Endothelial cell of umbilical vein (primary cell): Measurements from ENCODE around the gene CLIP4.

ENCODE experiments used
- EZH2 ChIP-seq: IDR thresholded peaks from 2 replicates; pipeline ENCODE4 v1.6.1; 2012; ENCODE audit warnings: borderline replicate concordance, low read depth, mild to moderate bottlenecking, moderate library complexity, low read length, inconsistent platforms; ENCODE audit not compliant: severe bottlenecking
- FOS ChIP-seq: IDR thresholded peaks from 2 replicates; pipeline ENCODE4 v1.6.1; 2011; ENCODE audit warnings: mild to moderate bottlenecking, low read length, moderate library complexity, borderline replicate concordance; ENCODE audit not compliant: insufficient read depth
- GATA2 ChIP-seq: IDR thresholded peaks from 2 replicates; pipeline ENCODE4 v1.7.0; 2011; ENCODE audit warnings: low read depth, mild to moderate bottlenecking, moderate library complexity, mixed read lengths, low read length; ENCODE audit not compliant: insufficient read length, insufficient read depth
- JUN ChIP-seq: IDR thresholded peaks from 2 replicates; pipeline ENCODE4 v1.6.1; 2011; ENCODE audit warnings: borderline replicate concordance, low read depth; ENCODE audit not compliant: insufficient read length, insufficient read depth
- MYC ChIP-seq: IDR thresholded peaks from one replicate; pipeline ENCODE4 v1.6.1; 2011; ENCODE audit warnings: mild to moderate bottlenecking, low read depth, low read length
- POLR2A ChIP-seq: IDR thresholded peaks from 2 replicates; pipeline ENCODE4 v1.6.1; 2012; ENCODE audit warnings: low read depth, mild to moderate bottlenecking, control low read depth, low read length
- POLR2AphosphoS5 ChIP-seq: IDR thresholded peaks from 2 replicates; pipeline ENCODE4 v1.6.1; 2012; ENCODE audit warnings: low read depth, mild to moderate bottlenecking, control low read depth, low read length, moderate library complexity; ENCODE audit not compliant: insufficient read depth
- TF ChIP-seq, protein P1 (sequence below), 2 donors: IDR thresholded peaks; 1 replicate in 1 of 2; 2 replicates in 1 of 2; pipeline ENCODE4 v1.5.1; 2011; ENCODE audit warnings: low read length in 2 of 2, mild to moderate bottlenecking in 2 of 2, moderate library complexity in 2 of 2, control low read depth in 1 of 2, inconsistent platforms in 1 of 2, low read depth in 1 of 2; ENCODE audit not compliant: insufficient read depth in 1 of 2; ENCODE audit errors: extremely low read depth in 1 of 2
- TF ChIP-seq, protein P2 (sequence below): IDR thresholded peaks from 2 replicates; pipeline ENCODE4 v1.6.1; 2011; ENCODE audit not compliant: insufficient read depth, insufficient read length

GRCh38 chr2:29096969-29097368 lies 18.2 kb upstream of the CLIP4 start:
- TF ChIP-seq POLR2AphosphoS5 (no peak), MYC (no peak), POLR2A (no peak), GATA2 (no peak), EZH2 (no peak), JUN (no peak), FOS (no peak)
- TF ChIP-seq, protein P1, sequence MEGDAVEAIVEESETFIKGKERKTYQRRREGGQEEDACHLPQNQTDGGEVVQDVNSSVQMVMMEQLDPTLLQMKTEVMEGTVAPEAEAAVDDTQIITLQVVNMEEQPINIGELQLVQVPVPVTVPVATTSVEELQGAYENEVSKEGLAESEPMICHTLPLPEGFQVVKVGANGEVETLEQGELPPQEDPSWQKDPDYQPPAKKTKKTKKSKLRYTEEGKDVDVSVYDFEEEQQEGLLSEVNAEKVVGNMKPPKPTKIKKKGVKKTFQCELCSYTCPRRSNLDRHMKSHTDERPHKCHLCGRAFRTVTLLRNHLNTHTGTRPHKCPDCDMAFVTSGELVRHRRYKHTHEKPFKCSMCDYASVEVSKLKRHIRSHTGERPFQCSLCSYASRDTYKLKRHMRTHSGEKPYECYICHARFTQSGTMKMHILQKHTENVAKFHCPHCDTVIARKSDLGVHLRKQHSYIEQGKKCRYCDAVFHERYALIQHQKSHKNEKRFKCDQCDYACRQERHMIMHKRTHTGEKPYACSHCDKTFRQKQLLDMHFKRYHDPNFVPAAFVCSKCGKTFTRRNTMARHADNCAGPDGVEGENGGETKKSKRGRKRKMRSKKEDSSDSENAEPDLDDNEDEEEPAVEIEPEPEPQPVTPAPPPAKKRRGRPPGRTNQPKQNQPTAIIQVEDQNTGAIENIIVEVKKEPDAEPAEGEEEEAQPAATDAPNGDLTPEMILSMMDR (IDR thresholded peaks at IDR 0.05; ENCODE audit: extremely low read depth in 1 of 2, insufficient read depth in 1 of 2, low read depth in 1 of 2, low read length in 2 of 2), result no peak
- TF ChIP-seq, protein P2, sequence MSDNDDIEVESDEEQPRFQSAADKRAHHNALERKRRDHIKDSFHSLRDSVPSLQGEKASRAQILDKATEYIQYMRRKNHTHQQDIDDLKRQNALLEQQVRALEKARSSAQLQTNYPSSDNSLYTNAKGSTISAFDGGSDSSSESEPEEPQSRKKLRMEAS, result no peak
